Dedifferentiated amniotic fluid mesenchymal stem cell (primary cell): Measurements from ENCODE around the gene CEACAM6.
"Not testable (repeated sequence)": the region's sequence is repeated elsewhere in the genome, so short reads cannot be mapped to it uniquely, and the experiment has no call there.

Source experiments
- DNase-seq: peaks from one replicate; pipeline ENCODE4 v3.0.0-alpha.2; 2016; ENCODE audit errors: extremely low spot score

CEACAM6 gene

GRCh38 chr19:41755328-41755913 is at the start of gene CEACAM6:
Gene CEACAM6, plus strand, starts transcription at chr19:41755530. Its CDS starts 109 bp downstream, at chr19:41755639.
- no peak for DNase-seq

- DNase-seq = no peak
Observed at GRCh38 chr19:41706741-41707501, 48.4 kb upstream of the CEACAM6 start.

DNA sequence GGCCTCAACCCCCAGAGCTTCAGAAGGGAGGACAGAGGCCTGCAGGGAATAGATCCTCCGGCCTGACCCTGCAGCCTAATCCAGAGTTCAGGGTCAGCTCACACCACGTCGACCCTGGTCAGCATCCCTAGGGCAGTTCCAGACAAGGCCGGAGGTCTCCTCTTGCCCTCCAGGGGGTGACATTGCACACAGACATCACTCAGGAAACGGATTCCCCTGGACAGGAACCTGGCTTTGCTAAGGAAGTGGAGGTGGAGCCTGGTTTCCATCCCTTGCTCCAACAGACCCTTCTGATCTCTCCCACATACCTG is 47.9 kb upstream of the CEACAM6 start:
- DNase-seq = no peak

DNA sequence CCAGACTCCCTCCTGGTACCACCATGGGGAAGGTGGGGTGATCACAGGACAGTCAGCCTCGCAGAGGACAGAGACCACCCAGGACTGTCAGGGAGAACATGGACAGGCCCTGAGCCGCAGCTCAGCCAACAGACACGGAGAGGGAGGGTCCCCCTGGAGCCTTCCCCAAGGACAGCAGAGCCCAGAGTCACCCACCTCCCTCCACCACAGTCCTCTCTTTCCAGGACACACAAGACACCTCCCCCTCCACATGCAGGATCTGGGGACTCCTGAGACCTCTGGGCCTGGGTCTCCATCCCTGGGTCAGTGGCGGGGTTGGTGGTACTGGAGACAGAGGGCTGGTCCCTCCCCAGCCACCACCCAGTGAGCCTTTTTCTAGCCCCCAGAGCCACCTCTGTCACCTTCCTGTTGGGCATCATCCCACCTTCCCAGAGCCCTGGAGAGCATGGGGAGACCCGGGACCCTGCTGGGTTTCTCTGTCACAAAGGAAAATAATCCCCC is 47.4 kb upstream of the CEACAM6 start:
- DNase-seq = no peak

- no peak for DNase-seq
Observed at GRCh38 chr19:41708481-41708880, 46.8 kb upstream of the CEACAM6 start, which contains the start of gene CEACAM5. Gene CEACAM5, plus strand, starts transcription at chr19:41708626. Its CDS starts 106 bp downstream, at chr19:41708732.

DNA sequence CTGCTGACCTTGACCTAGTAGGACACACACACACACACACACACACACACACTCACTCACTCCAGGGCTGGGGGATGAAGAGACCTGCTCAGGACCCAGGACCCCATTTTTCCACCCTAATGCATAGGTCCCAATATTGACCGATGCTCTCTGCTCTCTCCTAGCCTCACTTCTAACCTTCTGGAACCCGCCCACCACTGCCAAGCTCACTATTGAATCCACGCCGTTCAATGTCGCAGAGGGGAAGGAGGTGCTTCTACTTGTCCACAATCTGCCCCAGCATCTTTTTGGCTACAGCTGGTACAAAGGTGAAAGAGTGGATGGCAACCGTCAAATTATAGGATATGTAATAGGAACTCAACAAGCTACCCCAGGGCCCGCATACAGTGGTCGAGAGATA is 45.8 kb upstream of the CEACAM6 start:
- not testable (repeated sequence) for DNase-seq

GRCh38 chr19:41709951-41710645 is 45.2 kb upstream of the CEACAM6 start:
- DNase-seq = no peak

DNA sequence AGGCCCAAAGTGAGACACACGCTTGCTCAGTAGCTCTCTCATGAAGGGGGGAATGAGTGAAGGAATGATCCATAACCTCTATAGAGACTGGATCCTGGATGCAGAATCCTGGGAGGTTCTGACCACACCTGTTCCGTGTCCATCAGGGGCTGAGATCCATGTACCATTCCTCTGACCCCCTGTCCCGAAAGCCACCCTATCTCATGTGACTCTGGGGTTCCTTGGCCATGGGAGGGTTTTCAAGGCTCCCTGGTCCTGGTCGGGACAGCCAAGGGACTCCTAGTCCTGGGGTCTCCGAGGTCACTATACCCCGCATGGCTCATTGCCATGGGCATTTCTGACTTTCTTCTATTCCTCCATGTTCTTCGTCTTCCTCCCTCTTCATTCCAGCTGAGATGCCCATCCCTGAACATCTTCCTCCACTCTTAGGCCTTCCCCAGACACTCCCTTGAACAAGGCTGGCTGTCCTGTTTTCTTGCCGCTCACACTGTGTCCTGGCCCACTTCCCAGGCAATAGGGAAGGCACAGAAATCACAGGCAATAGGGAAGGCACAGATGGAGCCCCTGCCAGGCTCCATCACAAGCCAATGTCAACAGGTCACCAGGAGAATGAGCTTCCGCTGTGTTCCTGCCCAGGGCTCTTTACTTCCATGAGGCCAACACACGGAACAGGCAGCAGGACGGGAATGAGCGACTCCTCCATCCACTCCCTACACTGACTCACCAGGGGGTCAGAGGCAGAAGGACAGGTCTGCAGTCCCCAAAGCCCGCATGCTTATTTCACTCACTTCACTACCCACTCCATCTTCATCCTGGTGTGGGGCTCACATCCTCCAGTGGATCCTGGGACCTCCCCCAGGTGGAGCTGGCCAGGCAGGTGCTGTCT is 43.7 kb upstream of the CEACAM6 start:
- no peak for DNase-seq

DNA sequence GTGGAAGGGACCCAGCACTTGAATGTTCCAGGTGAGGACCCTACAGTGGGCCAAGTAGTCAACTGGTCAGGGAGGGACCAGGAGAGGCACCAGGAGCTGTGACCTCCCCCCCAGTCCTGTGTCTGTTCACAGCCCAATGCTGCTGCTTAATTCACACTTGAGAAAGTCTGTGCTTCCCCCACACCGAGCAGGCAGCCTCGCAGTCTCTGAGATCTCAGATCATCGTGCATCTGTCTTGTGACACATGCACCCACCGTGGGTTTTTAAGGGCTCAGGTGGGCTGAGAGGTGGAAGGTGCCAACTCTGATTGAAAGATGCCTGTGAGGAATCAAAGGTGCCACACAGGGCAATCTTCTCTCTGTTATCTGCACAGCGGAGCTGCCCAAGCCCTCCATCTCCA is 40.7 kb upstream of the CEACAM6 start:
- no peak for DNase-seq

DNA sequence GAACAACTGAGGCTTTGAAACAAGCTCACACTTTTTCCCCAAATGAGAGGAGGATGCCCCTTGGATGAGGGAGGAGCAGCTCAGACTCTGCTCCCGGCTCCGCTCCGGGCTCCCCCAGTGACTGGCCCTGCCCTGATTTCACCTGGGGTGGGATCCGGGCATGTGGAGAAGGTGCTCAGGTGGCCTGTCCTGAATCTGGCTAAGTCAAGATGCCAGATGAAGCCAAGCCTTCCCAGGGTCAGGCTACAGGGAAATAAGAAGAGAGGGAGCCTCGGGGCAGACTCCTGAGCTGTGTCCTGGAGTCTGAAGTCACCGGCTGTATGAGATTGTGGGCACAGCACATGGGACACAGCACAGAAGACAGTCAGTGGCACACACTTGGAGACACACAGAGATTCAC is 36.6 kb upstream of the CEACAM6 start:
- no peak for DNase-seq

DNA sequence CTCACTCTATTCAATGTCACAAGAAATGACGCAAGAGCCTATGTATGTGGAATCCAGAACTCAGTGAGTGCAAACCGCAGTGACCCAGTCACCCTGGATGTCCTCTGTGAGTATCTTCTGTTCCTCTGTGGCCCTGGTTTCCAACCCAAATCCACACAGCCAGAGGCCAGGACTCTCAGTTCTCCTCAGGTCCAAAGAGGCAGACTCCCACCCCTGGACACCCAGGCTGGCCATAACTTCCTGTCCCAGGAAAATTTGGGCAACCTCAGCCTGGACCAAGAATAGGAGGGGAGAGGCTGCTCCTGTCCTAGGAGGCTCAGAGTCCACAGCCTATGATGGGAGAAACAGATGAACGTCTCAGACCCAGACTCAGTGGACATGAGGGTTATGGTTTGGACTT is 35.2 kb upstream of the CEACAM6 start:
- DNase-seq = no peak

DNA sequence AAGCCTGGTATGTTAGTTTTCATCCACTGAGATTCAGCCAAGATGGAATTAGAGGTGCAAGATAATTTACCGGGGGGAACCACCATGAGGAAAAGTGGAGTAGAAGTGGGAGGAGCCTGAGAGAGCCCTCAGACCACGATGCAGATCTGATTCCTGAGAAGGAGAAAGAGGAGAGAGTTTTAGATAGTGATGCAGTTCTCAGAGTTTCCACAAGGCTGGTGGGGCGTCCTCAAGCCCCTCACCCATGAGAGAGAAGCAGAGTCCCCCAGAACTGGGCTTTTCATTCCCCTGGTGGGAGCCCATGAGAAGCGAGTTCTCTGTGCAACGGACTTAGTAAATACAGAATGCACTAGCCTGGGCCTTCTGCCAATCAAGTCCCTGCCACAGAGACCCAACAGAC is 28.8 kb upstream of the CEACAM6 start:
- no peak for DNase-seq

DNA sequence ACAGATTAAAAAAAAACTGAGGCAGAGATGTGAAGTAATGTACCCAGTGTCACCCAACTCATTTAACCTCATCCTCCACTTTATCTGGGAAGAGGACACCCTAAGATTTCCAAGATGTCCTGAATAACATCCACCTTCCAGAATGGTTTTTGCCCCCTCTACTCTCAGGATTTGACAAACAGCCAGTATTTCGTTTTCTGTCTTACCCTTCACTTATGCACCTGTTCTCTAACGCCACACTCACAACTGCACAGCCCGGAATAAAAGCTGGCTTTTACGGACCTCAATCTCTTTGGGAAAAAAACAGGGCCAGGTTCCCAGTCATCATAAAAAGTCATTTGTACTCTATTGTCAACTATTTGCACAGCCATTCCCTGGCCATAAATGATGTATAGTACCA is 21.2 kb upstream of the CEACAM6 start:
- DNase-seq = no peak

DNA sequence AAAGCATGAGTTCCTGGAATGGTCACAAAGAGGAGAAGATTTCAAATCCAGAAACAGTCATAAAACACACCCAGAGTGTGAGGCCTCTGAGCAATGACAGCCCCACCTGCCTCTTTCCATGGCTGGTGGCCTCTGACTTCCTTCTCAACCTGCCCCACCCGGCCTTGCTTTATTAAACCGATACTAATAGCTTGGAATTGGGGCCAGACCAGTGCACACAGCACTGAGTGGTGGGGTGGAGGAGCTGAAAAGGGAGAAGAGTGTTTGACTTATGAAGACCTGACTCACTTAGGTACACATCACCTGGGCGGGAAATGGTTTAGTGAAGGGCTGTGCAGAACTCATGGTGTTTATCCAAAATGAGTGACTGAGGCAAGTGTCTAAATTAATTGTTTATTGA is 20.7 kb upstream of the CEACAM6 start:
- no peak for DNase-seq

- DNase-seq = no peak
Observed at GRCh38 chr19:41735071-41735600, 20.2 kb upstream of the CEACAM6 start.

- no peak for DNase-seq
Observed at GRCh38 chr19:41739361-41739760, 16.0 kb upstream of the CEACAM6 start.

GRCh38 chr19:41740415-41741243 is 14.7 kb upstream of the CEACAM6 start:
- no peak for DNase-seq

GRCh38 chr19:41741244-41741554 is 14.1 kb upstream of the CEACAM6 start:
- DNase-seq = no peak

- DNase-seq = no peak
Observed at GRCh38 chr19:41744850-41745249, 10.5 kb upstream of the CEACAM6 start.

- no peak for DNase-seq
Observed at GRCh38 chr19:41745756-41746155, 9.6 kb upstream of the CEACAM6 start.
